H1 (cell line): ENCODE measurements around the gene CNTN5. TPM values are rescaled to one million over a fixed set of nuclear protein-coding genes. Genes with fewer than 3 reads are reported as not detected.

Experiments used
- CTCF ChIA-PET: fragments of 300-600 bp; sonication (Branson Sonifier 250); formaldehyde crosslinking; loops from one replicate; lab custom pipeline; 2021; ENCODE audit not compliant: partially characterized antibody; lab: Charles Lee
- POLR2A ChIA-PET: fragments of 300-600 bp; sonication (Branson Sonifier 250); formaldehyde crosslinking; loops from one replicate; lab custom pipeline; 2021; ENCODE audit warnings: inconsistent platforms; ENCODE audit not compliant: partially characterized antibody; lab: Charles Lee
- DNase-seq, 2 experiments: peaks; one replicate each; pipeline versions ENCODE4 v3.0.0 to v3.0.0-alpha.2; 2010 to 2022; ENCODE audit warnings: low spot score in 2 of 2, low read depth in 1 of 2, mixed read lengths in 1 of 2
- FAIRE-seq: peaks from 2 replicates; lab custom pipeline; 2011; peaks lifted over from hg19 to GRCh38; lab: Jason Lieb, UNC
- H2AFZ ChIP-seq: 2 replicates; pipeline ENCODE4 v1.8.1; 2012; ENCODE audit warnings: low read length, inconsistent platforms
- H2AK5ac ChIP-seq: 2 replicates; pipeline ENCODE4 v1.6.1; 2013; ENCODE audit warnings: low read depth, low read length
- H2BK120ac ChIP-seq: replicated peaks from 2 replicates; pipeline ENCODE3; 2013; ENCODE audit warnings: low read depth, low read length, inconsistent platforms
- H2BK12ac ChIP-seq: 2 replicates; pipeline ENCODE4 v1.6.1; 2013; ENCODE audit warnings: low read depth, low read length
- H2BK15ac ChIP-seq: 2 replicates; pipeline ENCODE4 v1.6.1; 2013; ENCODE audit warnings: low read length
- H2BK20ac ChIP-seq: 2 replicates; pipeline ENCODE4 v1.6.1; 2013; ENCODE audit warnings: low read length
- H2BK5ac ChIP-seq: 2 replicates; pipeline ENCODE4 v1.6.1; 2013; ENCODE audit warnings: low read depth, low read length
- H3K14ac ChIP-seq: 2 replicates; pipeline ENCODE4 v1.6.1; 2013; ENCODE audit warnings: inconsistent platforms; ENCODE audit not compliant: insufficient read length
- H3K18ac ChIP-seq: 2 replicates; pipeline ENCODE4 v1.6.1; 2013; ENCODE audit warnings: low read length; ENCODE audit errors: extremely low read depth
- H3K23ac ChIP-seq: 2 replicates; pipeline ENCODE4 v1.6.1; 2013; ENCODE audit warnings: inconsistent platforms; ENCODE audit not compliant: insufficient read length
- H3K23me2 ChIP-seq: 2 replicates; pipeline ENCODE4 v1.6.1; 2013; ENCODE audit warnings: low read depth, low read length
- H3K27ac ChIP-seq: 2 replicates; pipeline ENCODE4 v1.6.1; 2011; ENCODE audit warnings: low read depth, low read length, inconsistent platforms
- H3K27me3 ChIP-seq, 4 experiments: replicated peaks in 1 of 4; 1 replicate in 1 of 4; 2 replicates in 3 of 4; pipeline versions ENCODE4 v1.6.1 to v1.8.1; 2011 to 2013; ENCODE audit warnings: low read length in 3 of 4, mild to moderate bottlenecking in 3 of 4, inconsistent platforms in 2 of 4, mixed read lengths in 2 of 4, moderate library complexity in 1 of 4; ENCODE audit not compliant: control insufficient read depth in 3 of 4, insufficient read depth in 3 of 4; ENCODE audit errors: extremely low read depth in 1 of 4
- H3K36me3 ChIP-seq, 4 experiments: 2 replicates each; pipeline versions ENCODE4 v1.6.1 to v1.8.1; 2011 to 2013; ENCODE audit warnings: mild to moderate bottlenecking in 4 of 4, low read length in 3 of 4, moderate library complexity in 2 of 4, control low read depth in 1 of 4, inconsistent platforms in 1 of 4; ENCODE audit not compliant: insufficient read depth in 4 of 4, control insufficient read depth in 2 of 4
- H3K4ac ChIP-seq: replicated peaks from 2 replicates; pipeline ENCODE3; 2013; ENCODE audit warnings: low read length, low read depth, mixed read lengths, inconsistent platforms; ENCODE audit not compliant: insufficient read length
- H3K4me1 ChIP-seq, 4 experiments: replicated peaks in 1 of 4; 1 replicate in 1 of 4; 2 replicates in 3 of 4; pipeline versions ENCODE4 v1.6.1 to v1.8.1; 2011 to 2013; ENCODE audit warnings: low read length in 3 of 4, inconsistent platforms in 2 of 4, mixed read lengths in 1 of 4; ENCODE audit not compliant: insufficient read depth in 4 of 4, control insufficient read depth in 3 of 4
- H3K4me2 ChIP-seq, 2 experiments: 2 replicates each; pipeline versions ENCODE4 v1.6.1 to v1.8.1; 2011 to 2013; ENCODE audit warnings: low read depth in 2 of 2, low read length in 2 of 2, control low read depth in 1 of 2, inconsistent platforms in 1 of 2, mild to moderate bottlenecking in 1 of 2; ENCODE audit not compliant: insufficient read depth in 1 of 2
- H3K4me3 ChIP-seq, 4 experiments: fragments of 200-600, 300-600 bp in 1 of 4; sonication (generic), shearing (Covaris generic), sonication (Bioruptor Twin) in 1 of 4; 2 replicates each; pipeline versions ENCODE4 v1.5.1 to v1.8.1; 2011 to 2016; ENCODE audit warnings: low read length in 4 of 4, low read depth in 3 of 4, control low read depth in 2 of 4, inconsistent platforms in 2 of 4, mild to moderate bottlenecking in 2 of 4, mixed read lengths in 1 of 4, moderate library complexity in 1 of 4; ENCODE audit not compliant: insufficient read depth in 2 of 4; ENCODE audit errors: extremely low read depth in 1 of 4
- H3K56ac ChIP-seq: replicated peaks from 2 replicates; pipeline ENCODE3; 2013; ENCODE audit warnings: low read depth, mild to moderate bottlenecking, mixed read lengths, low read length, inconsistent platforms; ENCODE audit not compliant: insufficient read length
- H3K79me1 ChIP-seq: 2 replicates; pipeline ENCODE4 v1.6.1; 2013; ENCODE audit warnings: low read depth, low read length, control low read depth
- H3K79me2 ChIP-seq, 2 experiments: 2 replicates each; pipeline versions ENCODE4 v1.6.1 to v1.8.1; 2012 to 2013; ENCODE audit warnings: low read length in 2 of 2, mild to moderate bottlenecking in 2 of 2, inconsistent platforms in 1 of 2; ENCODE audit not compliant: insufficient read depth in 2 of 2, control insufficient read depth in 1 of 2
- H3K9ac ChIP-seq, 4 experiments: replicated peaks in 1 of 4; 1 replicate in 1 of 4; 2 replicates in 3 of 4; pipeline versions ENCODE4 v1.6.1 to v1.8.1; 2011 to 2013; ENCODE audit warnings: low read depth in 3 of 4, low read length in 3 of 4, control low read depth in 2 of 4, mild to moderate bottlenecking in 2 of 4, moderate library complexity in 2 of 4, inconsistent platforms in 1 of 4; ENCODE audit errors: extremely low read depth in 1 of 4
- H3K9me3 ChIP-seq, 2 experiments: 2 replicates each; pipeline versions ENCODE4 v1.6.1 to v1.8.1; 2012 to 2013; ENCODE audit warnings: mild to moderate bottlenecking in 2 of 2, moderate library complexity in 2 of 2, control low read depth in 1 of 2, inconsistent platforms in 1 of 2, low read depth in 1 of 2, low read length in 1 of 2, mixed read lengths in 1 of 2; ENCODE audit not compliant: insufficient read depth in 2 of 2
- H4K20me1 ChIP-seq, 2 experiments: replicated peaks in 1 of 2; 2 replicates each; pipeline versions ENCODE3 to v1.8.1; 2011 to 2013; ENCODE audit warnings: inconsistent platforms in 2 of 2, low read length in 2 of 2, mild to moderate bottlenecking in 1 of 2; ENCODE audit not compliant: insufficient read depth in 2 of 2, control insufficient read depth in 1 of 2
- H4K5ac ChIP-seq: 2 replicates; pipeline ENCODE4 v1.6.1; 2013; ENCODE audit warnings: low read length, low read depth, mixed read lengths, inconsistent platforms; ENCODE audit not compliant: insufficient read length
- H4K8ac ChIP-seq: 2 replicates; pipeline ENCODE4 v1.8.0; 2013; ENCODE audit warnings: mild to moderate bottlenecking, moderate library complexity, low read length, inconsistent platforms; ENCODE audit not compliant: insufficient read depth; ENCODE audit errors: extremely low read depth
- H4K91ac ChIP-seq: replicated peaks from 2 replicates; pipeline ENCODE3; 2013; ENCODE audit warnings: low read length, mixed read lengths, inconsistent platforms; ENCODE audit not compliant: insufficient read length
- BACH1 ChIP-seq: IDR thresholded peaks from 2 replicates; pipeline ENCODE4 v1.6.1; 2012; ENCODE audit warnings: low read length, improper control_type of control experiment
- CBX5 ChIP-seq: fragments of 300-800, 300-1000 bp; sonication (generic); IDR thresholded peaks from 2 replicates; pipeline ENCODE4 v1.7.1; 2016; ENCODE audit warnings: antibody characterized with exemption, low read length, low read depth
- CEBPB ChIP-seq: IDR thresholded peaks from 2 replicates; pipeline ENCODE4 v1.6.1; 2012; ENCODE audit warnings: low read depth, low read length
- CHD1 ChIP-seq: IDR thresholded peaks from 2 replicates; pipeline ENCODE4 v1.6.1; 2012; ENCODE audit warnings: low read depth, low read length, improper control_type of control experiment
- CREB1 ChIP-seq: IDR thresholded peaks from 2 replicates; pipeline ENCODE4 v1.6.1; 2012; ENCODE audit warnings: inconsistent platforms
- CTCF ChIP-seq, 3 experiments: IDR thresholded peaks; 1 replicate in 2 of 3; 2 replicates in 1 of 3; pipeline versions ENCODE4 v1.5.1 to v1.6.1; 2011; ENCODE audit warnings: low read length in 3 of 3, mild to moderate bottlenecking in 3 of 3, inconsistent platforms in 2 of 3, low read depth in 1 of 3, moderate library complexity in 1 of 3; ENCODE audit not compliant: insufficient read depth in 1 of 3; ENCODE audit errors: control extremely low read depth in 1 of 3
- GTF2F1 ChIP-seq: IDR thresholded peaks from 2 replicates; pipeline ENCODE4 v1.6.1; 2012; ENCODE audit warnings: low read depth, low read length, improper control_type of control experiment, borderline replicate concordance
- POLR2A ChIP-seq, 2 experiments: IDR thresholded peaks; 1 replicate in 1 of 2; 2 replicates in 1 of 2; pipeline ENCODE4 v1.6.1; 2011; ENCODE audit warnings: low read depth in 2 of 2, low read length in 2 of 2, mild to moderate bottlenecking in 2 of 2; ENCODE audit errors: control extremely low read depth in 1 of 2
- POLR2AphosphoS5 ChIP-seq: IDR thresholded peaks from 2 replicates; pipeline ENCODE4 v1.6.1; 2011; ENCODE audit warnings: low read depth, low read length
- USF2 ChIP-seq: IDR thresholded peaks from 2 replicates; pipeline ENCODE4 v1.6.1; 2011; ENCODE audit warnings: low read length, improper control_type of control experiment
- YY1 ChIP-seq: IDR thresholded peaks from 2 replicates; pipeline ENCODE4 v1.6.1; 2011; ENCODE audit warnings: low read depth, mild to moderate bottlenecking, low read length
- ZNF274 ChIP-seq: IDR thresholded peaks from 2 replicates; pipeline ENCODE4 v1.7.0; 2012; ENCODE audit warnings: low read length, borderline replicate concordance; ENCODE audit errors: extremely low read depth
- whole genome bisulfite sequencing, 2 experiments: shearing (Covaris generic) in 1 of 2; methylation state at CpG; one replicate each; pipeline versions ENCODE4 v1.1.6 to v1.1.7; 2013 to 2015; ENCODE audit warnings: low lambda C conversion rate in 2 of 2, mixed read lengths in 2 of 2, inconsistent platforms in 1 of 2, low coverage in 1 of 2, missing lambda C conversion rate in 1 of 2; ENCODE audit not compliant: insufficient replicate concordance in 2 of 2, insufficient coverage in 1 of 2, insufficient read length in 1 of 2; ENCODE audit errors: extremely low coverage in 1 of 2, missing lambda C conversion rate in 1 of 2; 5-methylcytosine and 5-hydroxymethylcytosine counted together
- polyA plus RNA-seq, 7 experiments: library from polyadenylated mRNA; depleted of rRNA in 3 of 7; stranded (reverse) in 5 of 7; unstranded in 2 of 7; fragments of >200 nt in 5 of 7; fragments of 200-250 nt in 2 of 7; gene quantifications; 1 replicate in 5 of 7; 2 replicates in 1 of 7; 4 replicates in 1 of 7; pipeline versions ENCODE4 v1.2.1 to v1.2.3, GENCODE V29; 2011 to 2013; ENCODE audit warnings: missing spikeins in 2 of 7, mixed read lengths in 2 of 7
- total RNA-seq: library from RNA; stranded (reverse); fragmentation: NEBNext Ultra II Directional; extraction: Animal tissue kit (Norgen Biotek cat#: 25700); gene quantifications from 2 replicates; pipeline ENCODE4 v1.2.1, GENCODE V29; 2021

The CNTN5 gene
- total and polyA plus RNA-seq, 2 of the 8 experiments (the other 6 are each of a cell fraction or from before 2014, with no cell fraction given), result not detected

DNA sequence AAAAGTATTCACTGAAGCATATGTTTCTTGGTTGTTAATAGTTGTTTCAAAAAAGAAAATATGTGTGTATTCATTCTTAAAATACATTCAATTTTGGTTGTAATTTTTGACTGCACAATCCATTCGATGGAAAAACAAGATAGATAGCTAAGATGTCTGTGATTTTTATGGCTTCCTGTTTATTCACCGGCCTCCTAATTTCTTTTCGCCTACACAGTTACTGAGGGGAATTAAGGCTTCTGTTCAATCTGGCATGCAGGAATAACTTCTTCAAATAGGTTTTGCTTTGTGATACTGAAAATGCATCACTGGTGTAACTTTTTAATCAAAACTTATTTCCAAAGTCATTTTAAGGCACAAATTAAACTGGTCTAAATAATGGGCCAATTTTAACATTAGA is 1375.5 kb downstream of the CNTN5 start:
- no peaks in the 10 kb centered on the region for H3K23me2 ChIP-seq
- no peak overlapping the region for H2BK12ac ChIP-seq
- no peak overlapping the region for H3K23ac ChIP-seq
- peaks cover 0 to 2% (median under 1%) of the 10 kb centered on the region in 4 experiments; a peak in 1 of 7 replicates for H3K27me3 ChIP-seq
- FAIRE-seq (no peak), DNase-seq (no peak)
- no peak overlapping the region for H2BK120ac ChIP-seq
- no peak overlapping the region for H3K18ac ChIP-seq
- H2BK20ac ChIP-seq, result no peak overlapping the region
- H3K4ac ChIP-seq, result no peak overlapping the region
- H4K20me1 ChIP-seq, result no peaks in the 10 kb centered on the region
- no peak overlapping the region for H3K27ac ChIP-seq
- no peak overlapping the region for H2BK5ac ChIP-seq
- no peak overlapping the region for H2AK5ac ChIP-seq
- no peak overlapping the region for H2AFZ ChIP-seq
- POLR2A ChIA-PET, result no interaction called here
- H3K14ac ChIP-seq, result no peak overlapping the region
- CTCF ChIA-PET, result interaction anchor here (0.5 to 1.5 kb wide), 2 partner anchors 10 to 44 kb away, joined by 3 read pairs; no protein-coding TSS in a partner anchor
- H3K4me1 ChIP-seq, result no peaks in the 10 kb centered on the region
- no peak overlapping the region for H3K9ac ChIP-seq
- no peak overlapping the region for H3K4me2 ChIP-seq
- H4K5ac ChIP-seq, result no peak overlapping the region
- no peak overlapping the region for H4K91ac ChIP-seq
- WGBS, 2 experiments, result 93% methylated on average over 3 of the region's 3 CpGs; no CpG with 5 or more reads in 1 of the 2 experiments
- no peak overlapping the region for H4K8ac ChIP-seq
- no peaks in the 10 kb centered on the region for H3K9me3 ChIP-seq
- H3K36me3 ChIP-seq, result no peaks in the 10 kb centered on the region
- H2BK15ac ChIP-seq, result no peak overlapping the region
- H3K79me1 ChIP-seq, result no peaks in the 10 kb centered on the region
- no peaks in the 10 kb centered on the region for H3K79me2 ChIP-seq
- H3K4me3 ChIP-seq, result no peak overlapping the region
- H3K56ac ChIP-seq, result no peak overlapping the region
- TF ChIP-seq POLR2A (IDR thresholded peaks at IDR 0.05; ENCODE audit: control extremely low read depth in 1 of 2, low read depth in 2 of 2, low read length in 2 of 2) (no peak), USF2 (no peak), CHD1 (no peak), CEBPB (no peak), CBX5 (no peak), POLR2AphosphoS5 (no peak), BACH1 (no peak), ZNF274 (no peak), CTCF (IDR thresholded peaks at IDR 0.05; ENCODE audit: control extremely low read depth in 1 of 3, insufficient read depth in 1 of 3, low read depth in 1 of 3, low read length in 3 of 3) (no peak), CREB1 (no peak), GTF2F1 (no peak), YY1 (no peak)
